GM10248 (cell line): ENCODE results near the gene MPPED2.

Source experiments
- CTCF ChIA-PET: fragments of 300-600 bp; sonication (Branson Sonifier 250); formaldehyde crosslinking; extraction: SDS; loops from one replicate; lab custom pipeline; 2021; ENCODE audit warnings: antibody characterized with exemption; lab: Yijun Ruan, JAX
- POLR2A ChIA-PET: fragments of 350-650 bp; sonication (Branson Sonifier 250); formaldehyde crosslinking; extraction: SDS; loops from one replicate; lab custom pipeline; 2020; ENCODE audit warnings: antibody characterized with exemption; lab: Yijun Ruan, JAX
- DNase-seq: peaks from one replicate; pipeline ENCODE4 v3.0.0; 2012; ENCODE audit errors: extremely low spot score
- CTCF ChIP-seq: IDR thresholded peaks from 2 replicates; pipeline ENCODE4 v1.5.1; 2012; ENCODE audit warnings: mild to moderate bottlenecking, low read depth; ENCODE audit errors: extremely low read depth, missing control alignments, control extremely low read depth

MPPED2 gene

GRCh38 chr11:30423886-30424285 lies 162.3 kb downstream of the MPPED2 start:
- no peak for TF ChIP-seq CTCF
- no peak for DNase-seq
- ChIA-PET POLR2A (no interaction called here), CTCF (no interaction called here)

GRCh38 chr11:30423279-30423648 lies 162.9 kb downstream of the MPPED2 start:
- no peak for DNase-seq
- ChIA-PET CTCF (interaction anchor here (1.2 kb wide), 1 partner anchor 20 kb away, joined by 3 read pairs; no protein-coding TSS in a partner anchor), POLR2A (no interaction called here)
- TF ChIP-seq CTCF = no peak

GRCh38 chr11:30422447-30423278 lies 163.5 kb downstream of the MPPED2 start:
- no peak for DNase-seq

GRCh38 chr11:30420233-30420787 lies 165.8 kb downstream of the MPPED2 start:
- no peak for TF ChIP-seq CTCF
- no peak for DNase-seq
- POLR2A ChIA-PET = no interaction called here
- CTCF ChIA-PET = interaction anchor here (1.0 kb wide), 1 partner anchor 14 kb away, joined by 3 read pairs; no protein-coding TSS in a partner anchor

More at GRCh38 chr11:30422447-30423278, 163.5 kb downstream of the MPPED2 start:
- no peak for TF ChIP-seq CTCF
- POLR2A ChIA-PET = no interaction called here
- CTCF ChIA-PET = interaction anchor here (1.2 kb wide), 1 partner anchor 20 kb away, joined by 3 read pairs; no protein-coding TSS in a partner anchor

- no peak for TF ChIP-seq CTCF
- ChIA-PET CTCF (interaction anchor here (1.9 to 4.2 kb wide), 2 partner anchors 11 to 16 kb away, joined by 5 to 19 read pairs; no protein-coding TSS in a partner anchor), POLR2A (no interaction called here)
- DNase-seq = no peak
Observed at GRCh38 chr11:30414806-30415205, 171.3 kb downstream of the MPPED2 start.

GRCh38 chr11:30414244-30414643 lies 171.9 kb downstream of the MPPED2 start:
- TF ChIP-seq CTCF = no peak
- CTCF ChIA-PET = interaction anchor here (1.2 to 4.2 kb wide), 3 partner anchors 11 to 285 kb away, joined by 3 to 19 read pairs (median 5); no protein-coding TSS in a partner anchor
- POLR2A ChIA-PET = no interaction called here
- DNase-seq = no peak
